ENCODE results near the gene PRKCZ. TPM values are rescaled to one million over a fixed set of nuclear protein-coding genes. Genes with fewer than 3 reads are reported as not detected.

The PRKCZ gene
- total and polyA plus RNA-seq, 4 donors: 4.8 to 9.9 (median 8.4) TPM

DNA sequence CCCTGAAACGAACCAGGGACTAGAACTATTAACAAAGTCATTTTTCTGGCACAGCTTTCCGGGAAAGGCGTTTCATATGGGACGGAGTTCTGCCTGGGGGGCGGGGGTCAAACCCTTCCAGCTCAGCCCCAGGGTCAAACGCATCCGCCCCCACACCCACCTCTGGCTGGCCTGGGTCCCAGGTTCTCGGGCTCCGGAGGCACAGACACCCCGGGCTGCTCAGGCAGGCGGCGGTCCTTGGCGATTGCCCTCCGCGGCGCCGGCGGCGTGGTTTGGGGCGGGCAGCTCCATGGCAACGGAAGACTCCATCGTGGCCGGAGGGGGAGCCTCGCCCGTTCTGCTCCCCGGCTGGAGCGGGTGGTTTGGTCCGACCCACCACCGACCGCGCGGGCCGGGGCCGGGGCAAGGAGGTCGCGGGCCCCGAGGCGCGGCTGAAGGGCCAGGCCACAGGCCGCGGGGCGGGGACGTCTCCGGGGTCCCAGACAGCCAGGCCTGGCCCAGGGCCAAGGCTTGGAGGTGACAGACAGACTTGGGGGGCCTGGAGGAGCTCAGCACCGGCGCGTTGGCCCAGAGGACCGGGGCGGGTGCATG is 46.6 kb upstream of the PRKCZ start, which contains the start of gene CFAP74:
Gene CFAP74, minus strand, starts transcription at position 246 of the 591 bp plus-strand sequence. CDS start 12,830 bp downstream, outside the sequence.
- no peaks in the 10 kb centered on the region for H3K9me3 ChIP-seq (ENCODE audit: control insufficient read depth in 4 of 4, low read length in 3 of 4)
- 12% methylated on average over 49 of the region's 49 CpGs for WGBS
- no peaks in the 10 kb centered on the region for H3K4me1 ChIP-seq (ENCODE audit: control insufficient read depth in 4 of 4, insufficient read depth in 4 of 4, low read length in 3 of 4)
- no peaks in the 10 kb centered on the region for H3K36me3 ChIP-seq (ENCODE audit: control insufficient read depth in 4 of 4, insufficient read depth in 3 of 4, low read depth in 1 of 4, low read length in 3 of 4)
- H3K27me3 ChIP-seq (ENCODE audit: control insufficient read depth in 4 of 4, insufficient read depth in 4 of 4, low read length in 3 of 4): no peaks in the 10 kb centered on the region
- no peak within 1 kb of the TSS for H3K9ac ChIP-seq (ENCODE audit: low read depth in 1 of 2, low read length in 2 of 2)
- no peak for TF ChIP-seq HNF4A (conservative IDR thresholded peaks at IDR 0.05)
- TF ChIP-seq TAF1 (conservative IDR thresholded peaks at IDR 0.05): no peak
- no peak for TF ChIP-seq EGR1 (IDR thresholded peaks at IDR 0.05; ENCODE audit: low read depth in 2 of 2)
- no peak for TF ChIP-seq SP1 (IDR thresholded peaks at IDR 0.05)
- no peak for TF ChIP-seq HNF4G (IDR thresholded peaks at IDR 0.05)
- no peak for TF ChIP-seq NR2F2 (IDR thresholded peaks at IDR 0.05)
- DNase-seq (ENCODE audit: low spot score): peak; percentile 60
- H3K4me3 ChIP-seq (ENCODE audit: low read depth in 1 of 3, low read length in 3 of 3): peak within 1 kb of the TSS in 1 of 3 donors; percentile 16
- H3K27ac ChIP-seq (ENCODE audit: low read depth in 1 of 2, low read length in 2 of 2): no peak within 1 kb of the TSS

DNA sequence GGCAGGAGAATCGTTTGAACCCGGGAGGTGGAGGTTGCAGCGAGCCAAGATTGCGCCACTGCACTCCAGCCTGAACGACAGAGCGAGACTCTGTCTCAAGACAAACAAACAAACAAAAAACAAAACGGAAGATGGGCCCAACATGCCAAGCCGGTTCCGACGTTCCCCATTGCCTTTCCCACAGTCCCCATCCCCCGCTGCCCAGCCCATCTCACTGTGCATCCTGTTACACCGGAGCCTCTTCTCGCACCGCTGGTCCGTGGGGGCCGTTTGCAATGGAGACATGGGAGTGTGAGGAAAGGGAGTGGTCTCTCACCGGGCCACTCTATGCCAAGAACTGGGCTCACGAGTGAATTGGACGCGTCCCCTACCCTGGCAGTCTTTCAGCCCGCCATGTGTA is 45.4 kb upstream of the PRKCZ start:
- H3K9me3 ChIP-seq (ENCODE audit: control insufficient read depth in 4 of 4, low read length in 3 of 4): no peaks in the 10 kb centered on the region
- DNase-seq (ENCODE audit: low spot score): no peak
- no peak overlapping the region for H3K4me3 ChIP-seq (ENCODE audit: low read depth in 1 of 3, low read length in 3 of 3)
- H3K9ac ChIP-seq (ENCODE audit: low read depth in 1 of 2, low read length in 2 of 2): no peak overlapping the region
- TF ChIP-seq TAF1 (conservative IDR thresholded peaks at IDR 0.05): no peak
- TF ChIP-seq, protein P1, sequence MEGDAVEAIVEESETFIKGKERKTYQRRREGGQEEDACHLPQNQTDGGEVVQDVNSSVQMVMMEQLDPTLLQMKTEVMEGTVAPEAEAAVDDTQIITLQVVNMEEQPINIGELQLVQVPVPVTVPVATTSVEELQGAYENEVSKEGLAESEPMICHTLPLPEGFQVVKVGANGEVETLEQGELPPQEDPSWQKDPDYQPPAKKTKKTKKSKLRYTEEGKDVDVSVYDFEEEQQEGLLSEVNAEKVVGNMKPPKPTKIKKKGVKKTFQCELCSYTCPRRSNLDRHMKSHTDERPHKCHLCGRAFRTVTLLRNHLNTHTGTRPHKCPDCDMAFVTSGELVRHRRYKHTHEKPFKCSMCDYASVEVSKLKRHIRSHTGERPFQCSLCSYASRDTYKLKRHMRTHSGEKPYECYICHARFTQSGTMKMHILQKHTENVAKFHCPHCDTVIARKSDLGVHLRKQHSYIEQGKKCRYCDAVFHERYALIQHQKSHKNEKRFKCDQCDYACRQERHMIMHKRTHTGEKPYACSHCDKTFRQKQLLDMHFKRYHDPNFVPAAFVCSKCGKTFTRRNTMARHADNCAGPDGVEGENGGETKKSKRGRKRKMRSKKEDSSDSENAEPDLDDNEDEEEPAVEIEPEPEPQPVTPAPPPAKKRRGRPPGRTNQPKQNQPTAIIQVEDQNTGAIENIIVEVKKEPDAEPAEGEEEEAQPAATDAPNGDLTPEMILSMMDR (IDR thresholded peaks at IDR 0.05; ENCODE audit: low read depth, low read length, missing input control): no peak
- TF ChIP-seq HNF4A (conservative IDR thresholded peaks at IDR 0.05): no peak
- TF ChIP-seq GABPA (IDR thresholded peaks at IDR 0.05 in 1 of 2, conservative IDR thresholded peaks at IDR 0.05 in 1 of 2): no peak
- TF ChIP-seq FOXA1 (IDR thresholded peaks at IDR 0.05): no peak
- no peak for TF ChIP-seq SP1 (IDR thresholded peaks at IDR 0.05)
- no peak for TF ChIP-seq JUND (IDR thresholded peaks at IDR 0.05)
- TF ChIP-seq, protein P2, sequence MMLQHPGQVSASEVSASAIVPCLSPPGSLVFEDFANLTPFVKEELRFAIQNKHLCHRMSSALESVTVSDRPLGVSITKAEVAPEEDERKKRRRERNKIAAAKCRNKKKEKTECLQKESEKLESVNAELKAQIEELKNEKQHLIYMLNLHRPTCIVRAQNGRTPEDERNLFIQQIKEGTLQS (IDR thresholded peaks at IDR 0.05): no peak
- TF ChIP-seq FOXA2 (IDR thresholded peaks at IDR 0.05): no peak
- no peak overlapping the region for H3K27ac ChIP-seq (ENCODE audit: low read depth in 1 of 2, low read length in 2 of 2)
- no peaks in the 10 kb centered on the region for H3K4me1 ChIP-seq (ENCODE audit: control insufficient read depth in 4 of 4, insufficient read depth in 4 of 4, low read length in 3 of 4)
- WGBS: 78% methylated on average over 21 of the region's 21 CpGs
- H3K27me3 ChIP-seq (ENCODE audit: control insufficient read depth in 4 of 4, insufficient read depth in 4 of 4, low read length in 3 of 4): no peaks in the 10 kb centered on the region
- H3K36me3 ChIP-seq (ENCODE audit: control insufficient read depth in 4 of 4, insufficient read depth in 3 of 4, low read depth in 1 of 4, low read length in 3 of 4): no peaks in the 10 kb centered on the region

DNA sequence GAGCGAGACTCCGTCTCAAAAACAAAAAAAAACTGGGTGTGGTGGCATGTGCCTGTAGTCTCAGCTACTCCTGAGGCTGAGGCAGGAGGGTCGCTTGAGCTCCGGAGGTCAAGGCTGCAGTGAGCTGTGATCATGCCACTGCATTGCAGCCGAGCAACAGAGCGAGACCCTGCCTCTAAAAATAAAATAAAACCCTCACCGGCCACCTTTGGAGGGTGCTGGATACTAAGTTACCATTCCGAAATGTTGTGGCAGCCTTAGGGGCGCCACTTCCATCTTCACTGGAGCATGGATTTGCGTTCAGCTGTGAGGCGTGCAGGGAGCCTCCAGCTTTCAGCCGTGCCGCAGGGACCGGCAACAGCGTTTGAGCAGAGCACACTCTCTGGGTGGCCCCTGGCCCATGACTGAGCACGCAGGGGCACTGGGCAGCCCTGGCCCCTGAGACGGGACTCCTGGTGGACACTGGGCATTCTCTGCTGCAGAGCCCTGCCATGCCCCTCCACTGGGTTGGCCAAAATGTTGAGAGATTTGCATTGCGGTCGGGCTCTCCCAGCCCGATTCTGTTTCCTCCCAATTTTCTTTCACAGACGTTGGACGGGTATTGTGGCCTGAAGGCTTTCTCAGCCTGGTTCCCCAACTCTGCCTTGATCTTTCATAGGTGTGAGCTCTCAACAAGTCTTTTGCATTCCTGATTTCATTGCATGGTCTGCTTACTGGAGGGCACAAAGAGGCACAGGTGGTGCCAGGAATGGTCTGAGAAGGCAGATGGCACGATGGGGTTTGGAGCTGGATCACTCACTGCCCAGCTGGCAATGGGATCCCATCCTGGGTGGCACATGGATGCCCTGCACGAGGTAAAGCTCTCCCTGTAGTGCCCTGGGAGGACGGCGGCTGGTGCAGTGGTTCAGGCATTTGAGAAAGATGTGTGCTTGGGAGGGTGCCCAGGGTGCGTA is 40.8 kb upstream of the PRKCZ start:
- Histone ChIP-seq H3K27me3 (ENCODE audit: control insufficient read depth in 4 of 4, insufficient read depth in 4 of 4, low read length in 3 of 4) (peaks cover 0 to 5% (median 0%) of the 10 kb centered on the region in 4 donors), H3K4me1 (ENCODE audit: control insufficient read depth in 4 of 4, insufficient read depth in 4 of 4, low read length in 3 of 4) (no peaks in the 10 kb centered on the region), H3K4me3 (ENCODE audit: low read depth in 1 of 3, low read length in 3 of 3) (no peak overlapping the region), H3K36me3 (ENCODE audit: control insufficient read depth in 4 of 4, insufficient read depth in 3 of 4, low read depth in 1 of 4, low read length in 3 of 4) (no peaks in the 10 kb centered on the region), H3K9ac (ENCODE audit: low read depth in 1 of 2, low read length in 2 of 2) (no peak overlapping the region), H3K27ac (ENCODE audit: low read depth in 1 of 2, low read length in 2 of 2) (no peak overlapping the region), H3K9me3 (ENCODE audit: control insufficient read depth in 4 of 4, low read length in 3 of 4) (no peaks in the 10 kb centered on the region)
- DNase-seq (ENCODE audit: low spot score): no peak
- WGBS: 81% methylated on average over 27 of the region's 27 CpGs
- TF ChIP-seq JUND (IDR thresholded peaks at IDR 0.05) (no peak), HNF4G (IDR thresholded peaks at IDR 0.05) (no peak), FOXA2 (IDR thresholded peaks at IDR 0.05) (no peak), EGR1 (IDR thresholded peaks at IDR 0.05; ENCODE audit: low read depth in 2 of 2) (no peak), HNF4A (conservative IDR thresholded peaks at IDR 0.05) (no peak), FOXA1 (IDR thresholded peaks at IDR 0.05) (no peak), TAF1 (conservative IDR thresholded peaks at IDR 0.05) (no peak), NR2F2 (IDR thresholded peaks at IDR 0.05) (no peak), SP1 (IDR thresholded peaks at IDR 0.05) (no peak)
- TF ChIP-seq, protein P1 (IDR thresholded peaks at IDR 0.05; ENCODE audit: low read depth, low read length, missing input control): no peak
- TF ChIP-seq, protein P3, sequence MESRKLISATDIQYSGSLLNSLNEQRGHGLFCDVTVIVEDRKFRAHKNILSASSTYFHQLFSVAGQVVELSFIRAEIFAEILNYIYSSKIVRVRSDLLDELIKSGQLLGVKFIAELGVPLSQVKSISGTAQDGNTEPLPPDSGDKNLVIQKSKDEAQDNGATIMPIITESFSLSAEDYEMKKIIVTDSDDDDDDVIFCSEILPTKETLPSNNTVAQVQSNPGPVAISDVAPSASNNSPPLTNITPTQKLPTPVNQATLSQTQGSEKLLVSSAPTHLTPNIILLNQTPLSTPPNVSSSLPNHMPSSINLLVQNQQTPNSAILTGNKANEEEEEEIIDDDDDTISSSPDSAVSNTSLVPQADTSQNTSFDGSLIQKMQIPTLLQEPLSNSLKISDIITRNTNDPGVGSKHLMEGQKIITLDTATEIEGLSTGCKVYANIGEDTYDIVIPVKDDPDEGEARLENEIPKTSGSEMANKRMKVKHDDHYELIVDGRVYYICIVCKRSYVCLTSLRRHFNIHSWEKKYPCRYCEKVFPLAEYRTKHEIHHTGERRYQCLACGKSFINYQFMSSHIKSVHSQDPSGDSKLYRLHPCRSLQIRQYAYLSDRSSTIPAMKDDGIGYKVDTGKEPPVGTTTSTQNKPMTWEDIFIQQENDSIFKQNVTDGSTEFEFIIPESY (IDR thresholded peaks at IDR 0.05): no peak
- TF ChIP-seq, protein P2 (IDR thresholded peaks at IDR 0.05): no peak
- TF ChIP-seq, protein P4, sequence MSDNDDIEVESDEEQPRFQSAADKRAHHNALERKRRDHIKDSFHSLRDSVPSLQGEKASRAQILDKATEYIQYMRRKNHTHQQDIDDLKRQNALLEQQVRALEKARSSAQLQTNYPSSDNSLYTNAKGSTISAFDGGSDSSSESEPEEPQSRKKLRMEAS (IDR thresholded peaks at IDR 0.05): no peak
